Measurements from ENCODE around the gene BBIP1. TPM values are rescaled to one million over a fixed set of nuclear protein-coding genes. Genes with fewer than 3 reads are reported as not detected.

BBIP1 gene
- total and polyA plus RNA-seq, 2 donors (not counting 3 experiments of a cell fraction or from before 2014, with no cell fraction given), result 9.9 to 32.8 TPM

- Histone ChIP-seq H3K4me1 (ENCODE audit: control insufficient read depth, extremely low read depth, insufficient read depth, low read length) (no peaks in the 10 kb centered on the region), H3K27me3 (ENCODE audit: control insufficient read depth in 2 of 2, insufficient read depth in 2 of 2, low read length in 2 of 2) (no peaks in the 10 kb centered on the region), H2AFZ (ENCODE audit: low read depth, low read length) (no peak overlapping the region), H4K20me1 (replicated peaks; ENCODE audit: control insufficient read depth, extremely low read depth, insufficient read depth, low read length) (peaks cover 9% of the 10 kb centered on the region), H3K36me3 (ENCODE audit: control insufficient read depth in 2 of 2, extremely low read depth in 1 of 2, insufficient read depth in 2 of 2, low read length in 2 of 2) (no peaks in the 10 kb centered on the region), H3K9me3 (replicated peaks; ENCODE audit: control insufficient read depth, insufficient read depth, low read length) (no peaks in the 10 kb centered on the region), H3K9me1 (replicated peaks; ENCODE audit: control insufficient read depth, extremely low read depth, insufficient read depth, low read length) (no peaks in the 10 kb centered on the region), H3K4me2 (ENCODE audit: insufficient read depth, low read length) (no peak overlapping the region), H3K4me3 (replicated peaks in 1 of 3; ENCODE audit: insufficient read depth in 1 of 3, low read depth in 1 of 3, low read length in 3 of 3) (no peak overlapping the region), H3K79me2 (ENCODE audit: control insufficient read depth, insufficient read depth, low read length) (peaks cover 51% of the 10 kb centered on the region), H3K27ac (ENCODE audit: insufficient read depth, low read depth, low read length) (no peak overlapping the region), H3K9ac (replicated peaks; ENCODE audit: extremely low read depth, insufficient read depth, low read length) (no peak overlapping the region)
- BruUV-seq (replicated peaks), result no TSS peak
- ChIA-PET CTCF (no interaction called here), POLR2A (no interaction called here)
- FAIRE-seq, result no peak
- intact Hi-C loops (cut with micrococcal nuclease) (no loop called here), dilution Hi-C loops (cut with MboI; ENCODE audit: extremely low pct_ligation_motif_present, low sequenced_read_pairs) (no loop called here)
- DNase-seq (ENCODE audit: low read depth, low spot score), result no peak
- TF ChIP-seq FOS (IDR thresholded peaks at IDR 0.05; ENCODE audit: borderline replicate concordance, insufficient read depth, low read length), result no peak
- no peak for TF ChIP-seq POLR2A (IDR thresholded peaks at IDR 0.05; ENCODE audit: low read depth, low read length)
- TF ChIP-seq GATA2 (IDR thresholded peaks at IDR 0.05; ENCODE audit: insufficient read depth, insufficient read length, low read depth, low read length), result no peak
- no peak for TF ChIP-seq MAX (IDR thresholded peaks at IDR 0.05; ENCODE audit: insufficient read depth, insufficient read length)
- no peak for TF ChIP-seq MYC (IDR thresholded peaks at IDR 0.05; ENCODE audit: low read depth, low read length)
- no peak for TF ChIP-seq EZH2 (IDR thresholded peaks at IDR 0.05; ENCODE audit: borderline replicate concordance, low read depth, low read length, severe bottlenecking)
- no peak for TF ChIP-seq CTCF (IDR thresholded peaks at IDR 0.05; ENCODE audit: extremely low read depth in 1 of 2, insufficient read depth in 1 of 2, low read depth in 1 of 2, low read length in 2 of 2)
- TF ChIP-seq JUN (IDR thresholded peaks at IDR 0.05; ENCODE audit: borderline replicate concordance, insufficient read depth, insufficient read length, low read depth), result no peak
- TF ChIP-seq POLR2AphosphoS5 (IDR thresholded peaks at IDR 0.05; ENCODE audit: insufficient read depth, low read depth, low read length), result no peak
These were observed 27.5 kb upstream of the BBIP1 start for GRCh38 chr10:110946496-110946895.

Data from endothelial cell of umbilical vein (primary cell).